GM23338 (cell line): ENCODE measurements around the gene FOLR1. TPM values are rescaled to one million over a fixed set of nuclear protein-coding genes. Genes with fewer than 3 reads are reported as not detected.
"Not testable (repeated sequence)": the region's sequence is repeated elsewhere in the genome, so short reads cannot be mapped to it uniquely, and the experiment has no call there.

Source experiments
- ATAC-seq: fragments of 200-7000 bp; cut with Tn5 transposase; 3 replicates; pipeline ENCODE4 v1.9.1; 2020
- DNase-seq: peaks from one replicate; pipeline ENCODE4 v3.0.0-alpha.2; 2015; ENCODE audit warnings: low spot score
- H2AFZ ChIP-seq: fragments of 200-600 bp; sonication (generic); 2 replicates; pipeline ENCODE4 v1.8.0; 2016; ENCODE audit warnings: antibody characterized with exemption, mild to moderate bottlenecking, moderate library complexity
- H3F3A ChIP-seq: fragments of 200-600 bp; sonication (generic); replicated peaks from 2 replicates; pipeline ENCODE4 v1.8.0; 2017; ENCODE audit warnings: antibody characterized with exemption, mixed run types, low read depth
- H3K27ac ChIP-seq: fragments of 200-600 bp; sonication (generic); 2 replicates; pipeline ENCODE4 v1.6.1; 2016; ENCODE audit warnings: low read depth
- H3K27me3 ChIP-seq: fragments of 200-600 bp; sonication (generic); 2 replicates; pipeline ENCODE4 v1.8.0; 2016; ENCODE audit warnings: mild to moderate bottlenecking, mixed run types, moderate library complexity; ENCODE audit not compliant: insufficient read depth
- H3K36me3 ChIP-seq: fragments of 200-600 bp; sonication (generic); 2 replicates; pipeline ENCODE4 v1.8.0; 2016; ENCODE audit warnings: mild to moderate bottlenecking; ENCODE audit not compliant: insufficient read depth
- H3K4me1 ChIP-seq: fragments of 200-600 bp; sonication (generic); 2 replicates; pipeline ENCODE4 v1.8.0; 2016; ENCODE audit warnings: mild to moderate bottlenecking, moderate library complexity; ENCODE audit not compliant: insufficient read depth
- H3K4me2 ChIP-seq: fragments of 200-600 bp; sonication (generic); 2 replicates; pipeline ENCODE4 v1.7.1; 2017; ENCODE audit warnings: mixed run types
- H3K4me3 ChIP-seq: fragments of 200-600 bp; sonication (generic); 2 replicates; pipeline ENCODE4 v1.6.1; 2016; ENCODE audit warnings: mixed run types
- H3K79me2 ChIP-seq: fragments of 200-600 bp; sonication (generic); replicated peaks from 2 replicates; pipeline ENCODE4 v1.8.0; 2017; ENCODE audit warnings: mild to moderate bottlenecking; ENCODE audit not compliant: insufficient read depth
- H3K9me2 ChIP-seq: fragments of 200-600 bp; sonication (generic); 2 replicates; pipeline ENCODE4 v1.8.0; 2017; ENCODE audit not compliant: insufficient read depth
- H4K20me1 ChIP-seq: fragments of 200-600 bp; sonication (generic); replicated peaks from 2 replicates; pipeline ENCODE4 v1.8.0; 2017; ENCODE audit warnings: mild to moderate bottlenecking; ENCODE audit not compliant: insufficient read depth
- H3K27ac Mint-ChIP-seq: 2 replicates; pipeline ENCODE4 v1.8.0; 2020; ENCODE audit warnings: inconsistent platforms, mild to moderate bottlenecking, moderate library complexity, mixed read lengths
- H3K27me3 Mint-ChIP-seq: 3 replicates; pipeline ENCODE4 v1.8.0; 2022; ENCODE audit warnings: low read depth, mild to moderate bottlenecking, moderate library complexity, mixed read lengths, inconsistent platforms; ENCODE audit not compliant: insufficient read depth, poor library complexity
- H3K36me3 Mint-ChIP-seq: 3 replicates; pipeline ENCODE4 v1.8.0; 2021; ENCODE audit warnings: low read depth, mild to moderate bottlenecking, inconsistent platforms, moderate library complexity, mixed read lengths
- H3K4me1 Mint-ChIP-seq: 3 replicates; pipeline ENCODE4 v1.8.0; 2020; ENCODE audit warnings: mild to moderate bottlenecking, inconsistent platforms, mixed read lengths
- H3K4me3 Mint-ChIP-seq: 3 replicates; pipeline ENCODE4 v1.8.0; 2021; ENCODE audit warnings: moderate library complexity, mild to moderate bottlenecking, inconsistent platforms, mixed read lengths
- H3K9me3 Mint-ChIP-seq: 3 replicates; pipeline ENCODE4 v1.8.0; 2020; ENCODE audit warnings: moderate library complexity, mild to moderate bottlenecking, inconsistent platforms, mixed read lengths
- EZH2 ChIP-seq: fragments of 200-600 bp; sonication (generic); IDR thresholded peaks from one replicate; pipeline ENCODE4 v1.8.0; 2017; ENCODE audit warnings: antibody characterized with exemption, mild to moderate bottlenecking, low read depth; ENCODE audit not compliant: unreplicated experiment
- EZH2phosphoT487 ChIP-seq: fragments of 200-600 bp; sonication (generic); IDR thresholded peaks from one replicate; pipeline ENCODE4 v1.8.1; 2018; ENCODE audit warnings: antibody characterized with exemption; ENCODE audit not compliant: unreplicated experiment
- POLR2AphosphoS5 ChIP-seq: IDR thresholded peaks from 2 replicates; pipeline ENCODE4 v1.6.1; 2016; ENCODE audit warnings: antibody characterized with exemption, low read depth
- ZNF114 ChIP-seq: fragments of 250-450 bp; sonication (Bioruptor Pico); IDR thresholded peaks from 2 replicates; pipeline ENCODE4 v1.5.0; 2020; ENCODE audit warnings: mild to moderate bottlenecking, moderate library complexity
- ZNF331 ChIP-seq: fragments of 250-450 bp; sonication (Bioruptor Pico); IDR thresholded peaks from 2 replicates; pipeline ENCODE4 v1.5.0; 2020; ENCODE audit warnings: low read depth, mild to moderate bottlenecking, moderate library complexity
- long read RNA-seq: library from polyadenylated mRNA; unstranded; transcript quantifications from one replicate; pipeline ENCODE4 v2.0.0, GENCODE V29; 2020; ENCODE audit not compliant: unreplicated experiment
- polyA plus RNA-seq: library from polyadenylated mRNA; unstranded; fragments of >200 nt; fragmentation: Nextera tagmentation; extraction: Ambion mirVana; gene quantifications from 2 replicates; pipeline ENCODE4 v1.2.1, GENCODE V29; 2016
- total RNA-seq: library from RNA; depleted of rRNA; stranded (reverse); fragments of >200 nt; shearing (Covaris generic); gene quantifications from 2 replicates; pipeline ENCODE4 v1.2.3, GENCODE V29; 2014; rRNA removed
- TF ChIP-seq, protein P1 (sequence below): fragments of 250-450 bp; sonication (Bioruptor Pico); IDR thresholded peaks from 2 replicates; pipeline ENCODE4 v1.5.0; 2020; ENCODE audit warnings: mild to moderate bottlenecking, moderate library complexity
- TF ChIP-seq, protein P2 (sequence below): IDR thresholded peaks from 2 replicates; pipeline ENCODE4 v1.6.1; 2016; ENCODE audit warnings: antibody characterized with exemption

FOLR1 gene
- total RNA-seq (0.27 TPM in 1 of 2 replicates, not detected in the other), polyA plus RNA-seq (0.42 and 0.68 TPM in 2 replicates)
- long read RNA-seq, partial matches to known transcripts = 0 of 1 reads
- long read RNA-seq, other reads (novel, unspliced or antisense) = 0 of 1 reads

DNA sequence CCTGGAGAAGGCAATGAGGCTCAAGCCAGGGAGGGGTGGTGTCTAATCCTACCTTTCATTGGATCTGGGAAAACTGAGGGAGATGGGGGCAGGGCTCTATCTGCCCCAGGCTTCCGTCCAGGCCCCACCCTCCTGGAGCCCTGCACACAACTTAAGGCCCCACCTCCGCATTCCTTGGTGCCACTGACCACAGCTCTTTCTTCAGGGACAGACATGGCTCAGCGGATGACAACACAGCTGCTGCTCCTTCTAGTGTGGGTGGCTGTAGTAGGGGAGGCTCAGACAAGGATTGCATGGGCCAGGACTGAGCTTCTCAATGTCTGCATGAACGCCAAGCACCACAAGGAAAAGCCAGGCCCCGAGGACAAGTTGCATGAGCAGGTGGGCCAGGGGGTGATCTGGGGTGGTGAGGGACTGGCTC, at the start of gene FOLR1:
TSS of gene FOLR1 (plus strand) at position 180 of the 421 bp plus-strand sequence. CDS start at position 214, 34 bp downstream.
- no peaks in the 10 kb centered on the region for H3K36me3 ChIP-seq
- H3K4me1 ChIP-seq = peaks cover 6% of the 10 kb centered on the region; the same call in 1 of the 2 replicates
- no peak within 1 kb of the TSS for H3K4me3 ChIP-seq
- no peaks in the 10 kb centered on the region for H3K9me2 ChIP-seq
- H3K4me3 Mint-ChIP-seq = no peak within 1 kb of the TSS
- H3K27me3 ChIP-seq = no peaks in the 10 kb centered on the region
- no peaks in the 10 kb centered on the region for H3K9me3 Mint-ChIP-seq
- H2AFZ ChIP-seq = peak within 1 kb of the TSS; percentile 47
- no peak within 1 kb of the TSS for H3K27ac Mint-ChIP-seq
- H3F3A ChIP-seq = no peaks in the 10 kb centered on the region
- ATAC-seq = peak; percentile 81
- no peaks in the 10 kb centered on the region for H3K79me2 ChIP-seq
- no peak within 1 kb of the TSS for H3K27ac ChIP-seq
- peaks cover 6% of the 10 kb centered on the region for H3K27me3 Mint-ChIP-seq
- H3K4me1 Mint-ChIP-seq = peaks cover 16% of the 10 kb centered on the region; the same call in 2 of the 3 replicates
- no peaks in the 10 kb centered on the region for H3K36me3 Mint-ChIP-seq
- peak; percentile 61 for DNase-seq
- no peaks in the 10 kb centered on the region for H4K20me1 ChIP-seq
- H3K4me2 ChIP-seq = no peak within 1 kb of the TSS
- no peak for TF ChIP-seq ZNF114 (CRISPR knock-in tag)
- TF ChIP-seq ZNF331 (CRISPR knock-in tag) = no peak
- TF ChIP-seq EZH2 = no peak
- no peak for TF ChIP-seq POLR2AphosphoS5
- no peak for TF ChIP-seq EZH2phosphoT487
- TF ChIP-seq, protein P1, sequence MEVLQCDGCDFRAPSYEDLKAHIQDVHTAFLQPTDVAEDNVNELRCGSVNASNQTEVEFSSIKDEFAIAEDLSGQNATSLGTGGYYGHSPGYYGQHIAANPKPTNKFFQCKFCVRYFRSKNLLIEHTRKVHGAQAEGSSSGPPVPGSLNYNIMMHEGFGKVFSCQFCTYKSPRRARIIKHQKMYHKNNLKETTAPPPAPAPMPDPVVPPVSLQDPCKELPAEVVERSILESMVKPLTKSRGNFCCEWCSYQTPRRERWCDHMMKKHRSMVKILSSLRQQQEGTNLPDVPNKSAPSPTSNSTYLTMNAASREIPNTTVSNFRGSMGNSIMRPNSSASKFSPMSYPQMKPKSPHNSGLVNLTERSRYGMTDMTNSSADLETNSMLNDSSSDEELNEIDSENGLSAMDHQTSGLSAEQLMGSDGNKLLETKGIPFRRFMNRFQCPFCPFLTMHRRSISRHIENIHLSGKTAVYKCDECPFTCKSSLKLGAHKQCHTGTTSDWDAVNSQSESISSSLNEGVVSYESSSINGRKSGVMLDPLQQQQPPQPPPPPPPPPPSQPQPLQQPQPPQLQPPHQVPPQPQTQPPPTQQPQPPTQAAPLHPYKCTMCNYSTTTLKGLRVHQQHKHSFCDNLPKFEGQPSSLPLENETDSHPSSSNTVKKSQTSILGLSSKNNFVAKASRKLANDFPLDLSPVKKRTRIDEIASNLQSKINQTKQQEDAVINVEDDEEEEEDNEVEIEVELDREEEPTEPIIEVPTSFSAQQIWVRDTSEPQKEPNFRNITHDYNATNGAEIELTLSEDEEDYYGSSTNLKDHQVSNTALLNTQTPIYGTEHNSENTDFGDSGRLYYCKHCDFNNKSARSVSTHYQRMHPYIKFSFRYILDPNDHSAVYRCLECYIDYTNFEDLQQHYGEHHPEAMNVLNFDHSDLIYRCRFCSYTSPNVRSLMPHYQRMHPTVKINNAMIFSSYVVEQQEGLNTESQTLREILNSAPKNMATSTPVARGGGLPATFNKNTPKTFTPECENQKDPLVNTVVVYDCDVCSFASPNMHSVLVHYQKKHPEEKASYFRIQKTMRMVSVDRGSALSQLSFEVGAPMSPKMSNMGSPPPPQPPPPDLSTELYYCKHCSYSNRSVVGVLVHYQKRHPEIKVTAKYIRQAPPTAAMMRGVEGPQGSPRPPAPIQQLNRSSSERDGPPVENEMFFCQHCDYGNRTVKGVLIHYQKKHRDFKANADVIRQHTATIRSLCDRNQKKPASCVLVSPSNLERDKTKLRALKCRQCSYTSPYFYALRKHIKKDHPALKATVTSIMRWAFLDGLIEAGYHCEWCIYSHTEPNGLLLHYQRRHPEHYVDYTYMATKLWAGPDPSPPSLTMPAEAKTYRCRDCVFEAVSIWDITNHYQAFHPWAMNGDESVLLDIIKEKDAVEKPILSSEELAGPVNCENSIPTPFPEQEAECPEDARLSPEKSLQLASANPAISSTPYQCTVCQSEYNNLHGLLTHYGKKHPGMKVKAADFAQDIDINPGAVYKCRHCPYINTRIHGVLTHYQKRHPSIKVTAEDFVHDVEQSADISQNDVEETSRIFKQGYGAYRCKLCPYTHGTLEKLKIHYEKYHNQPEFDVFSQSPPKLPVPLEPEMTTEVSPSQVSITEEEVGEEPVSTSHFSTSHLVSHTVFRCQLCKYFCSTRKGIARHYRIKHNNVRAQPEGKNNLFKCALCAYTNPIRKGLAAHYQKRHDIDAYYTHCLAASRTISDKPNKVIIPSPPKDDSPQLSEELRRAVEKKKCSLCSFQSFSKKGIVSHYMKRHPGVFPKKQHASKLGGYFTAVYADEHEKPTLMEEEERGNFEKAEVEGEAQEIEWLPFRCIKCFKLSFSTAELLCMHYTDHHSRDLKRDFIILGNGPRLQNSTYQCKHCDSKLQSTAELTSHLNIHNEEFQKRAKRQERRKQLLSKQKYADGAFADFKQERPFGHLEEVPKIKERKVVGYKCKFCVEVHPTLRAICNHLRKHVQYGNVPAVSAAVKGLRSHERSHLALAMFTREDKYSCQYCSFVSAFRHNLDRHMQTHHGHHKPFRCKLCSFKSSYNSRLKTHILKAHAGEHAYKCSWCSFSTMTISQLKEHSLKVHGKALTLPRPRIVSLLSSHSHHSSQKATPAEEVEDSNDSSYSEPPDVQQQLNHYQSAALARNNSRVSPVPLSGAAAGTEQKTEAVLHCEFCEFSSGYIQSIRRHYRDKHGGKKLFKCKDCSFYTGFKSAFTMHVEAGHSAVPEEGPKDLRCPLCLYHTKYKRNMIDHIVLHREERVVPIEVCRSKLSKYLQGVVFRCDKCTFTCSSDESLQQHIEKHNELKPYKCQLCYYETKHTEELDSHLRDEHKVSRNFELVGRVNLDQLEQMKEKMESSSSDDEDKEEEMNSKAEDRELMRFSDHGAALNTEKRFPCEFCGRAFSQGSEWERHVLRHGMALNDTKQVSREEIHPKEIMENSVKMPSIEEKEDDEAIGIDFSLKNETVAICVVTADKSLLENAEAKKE = no peak
- TF ChIP-seq, protein P2, sequence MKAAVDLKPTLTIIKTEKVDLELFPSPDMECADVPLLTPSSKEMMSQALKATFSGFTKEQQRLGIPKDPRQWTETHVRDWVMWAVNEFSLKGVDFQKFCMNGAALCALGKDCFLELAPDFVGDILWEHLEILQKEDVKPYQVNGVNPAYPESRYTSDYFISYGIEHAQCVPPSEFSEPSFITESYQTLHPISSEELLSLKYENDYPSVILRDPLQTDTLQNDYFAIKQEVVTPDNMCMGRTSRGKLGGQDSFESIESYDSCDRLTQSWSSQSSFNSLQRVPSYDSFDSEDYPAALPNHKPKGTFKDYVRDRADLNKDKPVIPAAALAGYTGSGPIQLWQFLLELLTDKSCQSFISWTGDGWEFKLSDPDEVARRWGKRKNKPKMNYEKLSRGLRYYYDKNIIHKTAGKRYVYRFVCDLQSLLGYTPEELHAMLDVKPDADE = no peak

DNA sequence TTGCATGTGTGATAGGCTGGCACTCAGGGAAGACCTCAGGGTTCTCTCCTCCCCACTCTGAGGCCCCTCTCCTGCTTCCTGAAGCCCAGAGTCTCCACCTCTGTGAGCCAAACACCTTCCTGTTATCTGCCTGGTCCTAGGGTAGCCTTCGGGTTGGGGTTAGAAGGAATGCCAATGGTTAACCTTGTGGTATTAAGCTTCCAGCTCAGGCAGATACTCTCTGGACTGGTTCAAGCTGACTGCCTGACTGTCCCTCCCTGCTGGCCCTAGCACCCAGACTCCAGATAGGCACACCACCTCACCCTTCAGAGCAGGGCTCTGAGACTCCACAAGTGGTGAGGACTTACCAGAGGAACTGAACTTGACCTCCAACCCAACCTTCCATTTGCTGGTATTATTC, 49.4 kb upstream of the FOLR1 start:
- not testable (repeated sequence) for H3K79me2 ChIP-seq, H4K20me1 ChIP-seq, H2AFZ ChIP-seq, DNase-seq, H3K9me2 ChIP-seq, H3K36me3 Mint-ChIP-seq, H3K27ac ChIP-seq, H3K27me3 Mint-ChIP-seq, H3K27me3 ChIP-seq, H3K4me1 ChIP-seq, H3F3A ChIP-seq, H3K4me3 Mint-ChIP-seq, H3K36me3 ChIP-seq, H3K9me3 Mint-ChIP-seq, ATAC-seq, H3K4me2 ChIP-seq, H3K27ac Mint-ChIP-seq, H3K4me1 Mint-ChIP-seq, H3K4me3 ChIP-seq
